Uterus (tissue), 2 donors: ENCODE data around the gene TPRA1.

Source experiments
- CTCF ChIP-seq, 4 experiments: fragments of 200-600 bp in 2 of 4; fragments of 450-650 bp in 2 of 4; sonication (generic) in 2 of 4; IDR thresholded peaks; one replicate each; pipeline ENCODE4 v1.5.1; 2016 to 2019; ENCODE audit warnings: antibody characterized with exemption in 4 of 4, mild to moderate bottlenecking in 2 of 4, moderate library complexity in 1 of 4
- POLR2A ChIP-seq, 2 donors: fragments of 450-650 bp; IDR thresholded peaks; one replicate each; pipeline ENCODE4 v1.6.1; 2016; ENCODE audit warnings: antibody characterized with exemption in 2 of 2, mild to moderate bottlenecking in 1 of 2, moderate library complexity in 1 of 2

- no peak for TF ChIP-seq POLR2A (IDR thresholded peaks at IDR 0.05)
- TF ChIP-seq CTCF (IDR thresholded peaks at IDR 0.05) = no peak
Observed at GRCh38 chr3:127569160-127569559, 21.4 kb downstream of the TPRA1 start.
